Spinal cord (tissue), 10 donors: ENCODE results near the gene RPN1. TPM values are rescaled to one million over a fixed set of nuclear protein-coding genes. Genes with fewer than 3 reads are reported as not detected.

ENCODE experiments used
- DNase-seq, 6 donors: peaks; one replicate each; pipeline versions ENCODE4 v3.0.0 to v3.0.0-alpha.2; 2013 to 2015; ENCODE audit warnings: low spot score in 6 of 6, low read depth in 4 of 6
- H3K27ac ChIP-seq: one replicate; pipeline ENCODE4 v1.5.1; 2013; ENCODE audit warnings: low read depth, low read length, control low read depth
- H3K27me3 ChIP-seq: one replicate; pipeline ENCODE4 v1.6.1; 2013; ENCODE audit warnings: low read length; ENCODE audit not compliant: control insufficient read depth, insufficient read depth
- H3K36me3 ChIP-seq: one replicate; pipeline ENCODE4 v1.6.1; 2013; ENCODE audit warnings: low read length; ENCODE audit not compliant: control insufficient read depth, insufficient read depth
- H3K4me1 ChIP-seq: one replicate; pipeline ENCODE4 v1.6.1; 2013; ENCODE audit warnings: low read length; ENCODE audit not compliant: control insufficient read depth, insufficient read depth
- H3K4me3 ChIP-seq: one replicate; pipeline ENCODE4 v1.5.1; 2013; ENCODE audit warnings: low read depth, low read length, control low read depth
- H3K9me3 ChIP-seq: one replicate; pipeline ENCODE4 v1.6.1; 2013; ENCODE audit warnings: low read length; ENCODE audit not compliant: control insufficient read depth, insufficient read depth
- WGBS: methylation state at CpG from one replicate; pipeline ENCODE4 v1.1.5; 2013; ENCODE audit warnings: missing lambda C conversion rate; ENCODE audit not compliant: insufficient coverage; 5-methylcytosine and 5-hydroxymethylcytosine counted together
- polyA plus RNA-seq, 2 donors: library from polyadenylated mRNA; unstranded; fragments of 120-200 nt; gene quantifications; one replicate each; pipeline ENCODE4 v1.2.1, GENCODE V29; 2013; ENCODE audit not compliant: insufficient read length in 2 of 2
- total RNA-seq, 2 donors: library from RNA; depleted of rRNA in 1 of 2; stranded (reverse); fragments of 120-200 nt in 1 of 2; fragments of >200 nt in 1 of 2; gene quantifications; one replicate each; pipeline versions ENCODE4 v1.2.3 to v1.2.4, GENCODE V29; 2013 to 2014
- donor health status: healthy.

Gene RPN1
- total and polyA plus RNA-seq, 4 donors = 142 to 260 (median 198) TPM

DNA sequence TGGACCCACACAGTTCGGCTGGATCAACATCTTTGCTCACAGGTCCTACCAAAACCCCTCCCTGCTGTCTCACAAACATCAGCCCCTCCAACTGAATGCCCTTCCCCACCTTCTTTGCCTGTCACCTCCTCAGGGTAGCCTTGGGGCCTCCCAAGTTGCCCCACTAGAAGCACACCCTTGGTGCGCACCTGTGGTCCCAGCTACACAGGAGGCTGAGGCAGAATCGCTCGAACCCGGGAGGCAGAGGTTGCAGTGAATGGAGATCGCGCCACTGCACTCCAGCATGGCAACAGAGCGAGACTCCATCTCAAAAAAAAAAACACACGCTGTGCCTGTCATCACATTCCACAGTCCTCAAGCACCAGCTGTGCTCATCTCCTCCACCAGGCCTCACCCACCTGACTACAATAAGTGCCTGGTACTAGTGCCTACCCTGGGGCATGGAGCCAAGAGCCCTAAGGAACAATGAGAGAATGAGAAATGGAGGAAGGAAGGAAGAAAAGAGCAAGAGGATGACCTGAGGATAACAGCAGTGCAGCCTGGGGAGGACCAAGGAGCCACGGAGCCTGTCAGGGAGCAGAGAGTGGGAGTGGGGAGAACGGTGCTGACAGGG, 26.0 kb downstream of the RPN1 start:
- peaks cover 86% of the 10 kb centered on the region for H3K36me3 ChIP-seq
- H3K4me1 ChIP-seq = no peaks in the 10 kb centered on the region
- no peak overlapping the region for H3K4me3 ChIP-seq
- no peak for DNase-seq
- H3K27me3 ChIP-seq = no peaks in the 10 kb centered on the region
- 81% methylated on average over 10 of the region's 11 CpGs for WGBS
- no peaks in the 10 kb centered on the region for H3K9me3 ChIP-seq
- H3K27ac ChIP-seq = no peak overlapping the region

GRCh38 chr3:128623762-128624176, 26.8 kb downstream of the RPN1 start:
- Histone ChIP-seq H3K9me3 (no peaks in the 10 kb centered on the region), H3K36me3 (peaks cover 89% of the 10 kb centered on the region), H3K4me3 (no peak overlapping the region), H3K27ac (no peak overlapping the region), H3K4me1 (peaks cover 3% of the 10 kb centered on the region), H3K27me3 (no peaks in the 10 kb centered on the region)
- DNase-seq = no peak
- WGBS = 57% methylated on average over 1 of the region's 7 CpGs

DNA sequence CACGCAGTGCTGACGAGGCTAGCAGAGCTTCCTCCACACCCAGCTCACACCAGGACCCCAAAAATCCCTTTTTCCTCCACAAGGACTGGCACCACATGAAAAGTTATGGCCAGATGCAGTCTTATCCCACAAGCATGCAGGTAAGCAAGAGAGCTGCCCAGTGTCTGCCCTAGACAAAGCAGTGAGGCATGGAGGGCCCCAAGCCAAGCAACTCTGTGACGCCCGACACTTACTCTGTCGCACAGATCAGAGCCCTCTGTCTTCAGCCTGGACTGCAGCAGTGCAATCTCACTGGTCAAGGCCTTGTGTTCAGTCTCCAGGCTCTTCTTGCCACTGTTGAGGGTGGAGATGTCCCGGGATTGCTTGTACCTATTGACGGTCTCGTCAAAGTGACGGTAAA, 28.7 kb downstream of the RPN1 start:
- H3K9me3 ChIP-seq = no peaks in the 10 kb centered on the region
- no peaks in the 10 kb centered on the region for H3K27me3 ChIP-seq
- WGBS = 93% methylated on average over 9 of the region's 9 CpGs
- H3K27ac ChIP-seq = no peak overlapping the region
- no peak for DNase-seq
- peaks cover 17% of the 10 kb centered on the region for H3K4me1 ChIP-seq
- H3K4me3 ChIP-seq = no peak overlapping the region
- H3K36me3 ChIP-seq = peaks cover 78% of the 10 kb centered on the region

GRCh38 chr3:128621234-128621633, 29.4 kb downstream of the RPN1 start:
- WGBS = 92% methylated on average over 2 of the region's 6 CpGs
- no peak overlapping the region for H3K27ac ChIP-seq
- peaks cover 77% of the 10 kb centered on the region for H3K36me3 ChIP-seq

DNA sequence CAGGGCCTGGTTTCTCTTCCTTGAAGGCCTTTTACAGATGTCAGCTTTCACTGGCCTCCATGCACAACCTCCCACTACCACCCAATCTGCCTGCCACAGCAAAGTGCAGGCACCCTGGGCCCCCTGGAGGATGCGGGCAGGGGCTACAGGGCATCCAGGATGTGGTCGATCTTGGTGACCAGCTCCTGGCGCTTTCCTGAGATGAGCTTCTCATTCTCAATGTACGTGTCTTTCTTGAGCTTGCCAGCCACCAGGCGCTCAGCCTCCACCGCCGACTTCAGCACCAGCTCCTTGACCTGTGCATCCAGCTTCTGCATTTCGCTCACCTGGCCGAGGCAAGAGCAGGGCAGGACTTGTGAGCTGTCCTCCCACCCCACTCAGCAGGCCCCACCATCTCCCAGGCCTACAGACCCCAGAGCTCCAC, 30.3 kb downstream of the RPN1 start:
- Histone ChIP-seq H3K27me3 (no peaks in the 10 kb centered on the region), H3K36me3 (peaks cover 69% of the 10 kb centered on the region), H3K4me3 (no peak overlapping the region), H3K4me1 (peaks cover 19% of the 10 kb centered on the region), H3K27ac (no peak overlapping the region), H3K9me3 (no peaks in the 10 kb centered on the region)
- WGBS = 94% methylated on average over 9 of the region's 9 CpGs
- DNase-seq = no peak

More at GRCh38 chr3:128621234-128621633, 29.4 kb downstream of the RPN1 start:
- no peak for DNase-seq
- Histone ChIP-seq H3K4me3 (no peak overlapping the region), H3K9me3 (no peaks in the 10 kb centered on the region), H3K27me3 (no peaks in the 10 kb centered on the region), H3K4me1 (peaks cover 19% of the 10 kb centered on the region)

DNA sequence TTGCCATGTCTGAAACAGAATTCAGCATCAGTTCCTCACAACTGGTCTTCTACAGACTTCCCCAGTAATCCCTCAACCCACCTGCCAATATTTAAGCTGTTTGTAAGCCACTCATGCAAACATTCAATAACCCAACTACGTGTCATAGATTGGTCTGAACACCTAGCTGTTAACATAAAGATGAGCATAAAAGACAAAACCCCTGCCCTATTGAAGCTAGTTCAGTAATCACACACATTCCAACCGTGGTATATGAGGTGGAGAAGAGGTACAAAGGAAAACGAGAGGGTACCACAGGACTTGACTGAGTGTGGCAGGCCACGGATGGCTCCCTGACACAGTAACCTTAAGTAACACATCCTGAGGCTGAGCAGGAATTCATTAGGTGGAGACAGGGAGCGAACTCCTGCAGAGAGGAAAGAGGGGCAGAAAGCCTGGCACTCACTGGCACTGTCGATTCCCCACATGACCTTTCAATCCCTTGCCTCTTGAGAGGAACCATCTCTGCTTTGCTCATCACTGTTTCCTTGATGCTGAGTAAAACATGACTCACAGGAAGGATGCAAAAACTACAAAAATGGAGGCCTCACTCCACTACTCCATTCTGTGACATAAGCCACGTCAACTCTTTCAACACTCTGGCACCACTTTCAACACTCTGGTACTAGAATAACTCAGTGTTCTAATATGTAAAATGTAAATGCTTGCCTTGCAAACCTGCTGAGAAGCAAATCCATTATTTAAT, 31.3 kb downstream of the RPN1 start:
- H3K4me3 ChIP-seq = no peak overlapping the region
- no peak overlapping the region for H3K27ac ChIP-seq
- no peaks in the 10 kb centered on the region for H3K9me3 ChIP-seq
- H3K27me3 ChIP-seq = no peaks in the 10 kb centered on the region
- peaks cover 19% of the 10 kb centered on the region for H3K4me1 ChIP-seq
- 100% methylated on average over 3 of the region's 7 CpGs for WGBS
- no peak for DNase-seq
- peaks cover 60% of the 10 kb centered on the region for H3K36me3 ChIP-seq

DNA sequence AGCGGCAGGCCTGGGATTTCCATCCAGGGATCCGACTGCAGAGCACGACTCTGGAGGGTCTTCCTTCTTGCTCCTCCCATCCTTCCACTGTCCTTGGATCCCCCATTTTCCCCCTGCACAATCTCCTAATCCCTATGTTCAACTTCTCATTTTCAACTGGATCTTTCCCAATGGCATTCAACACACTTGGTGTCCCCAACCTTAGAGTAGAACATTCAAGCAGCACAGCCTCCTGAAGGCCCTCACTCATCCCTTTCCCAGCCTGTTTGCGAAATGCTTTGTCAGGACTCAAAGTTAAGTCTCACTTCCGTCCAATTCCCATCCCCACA, 32.3 kb downstream of the RPN1 start:
- 30% methylated on average over 5 of the region's 5 CpGs for WGBS
- no peaks in the 10 kb centered on the region for H3K9me3 ChIP-seq

DNA sequence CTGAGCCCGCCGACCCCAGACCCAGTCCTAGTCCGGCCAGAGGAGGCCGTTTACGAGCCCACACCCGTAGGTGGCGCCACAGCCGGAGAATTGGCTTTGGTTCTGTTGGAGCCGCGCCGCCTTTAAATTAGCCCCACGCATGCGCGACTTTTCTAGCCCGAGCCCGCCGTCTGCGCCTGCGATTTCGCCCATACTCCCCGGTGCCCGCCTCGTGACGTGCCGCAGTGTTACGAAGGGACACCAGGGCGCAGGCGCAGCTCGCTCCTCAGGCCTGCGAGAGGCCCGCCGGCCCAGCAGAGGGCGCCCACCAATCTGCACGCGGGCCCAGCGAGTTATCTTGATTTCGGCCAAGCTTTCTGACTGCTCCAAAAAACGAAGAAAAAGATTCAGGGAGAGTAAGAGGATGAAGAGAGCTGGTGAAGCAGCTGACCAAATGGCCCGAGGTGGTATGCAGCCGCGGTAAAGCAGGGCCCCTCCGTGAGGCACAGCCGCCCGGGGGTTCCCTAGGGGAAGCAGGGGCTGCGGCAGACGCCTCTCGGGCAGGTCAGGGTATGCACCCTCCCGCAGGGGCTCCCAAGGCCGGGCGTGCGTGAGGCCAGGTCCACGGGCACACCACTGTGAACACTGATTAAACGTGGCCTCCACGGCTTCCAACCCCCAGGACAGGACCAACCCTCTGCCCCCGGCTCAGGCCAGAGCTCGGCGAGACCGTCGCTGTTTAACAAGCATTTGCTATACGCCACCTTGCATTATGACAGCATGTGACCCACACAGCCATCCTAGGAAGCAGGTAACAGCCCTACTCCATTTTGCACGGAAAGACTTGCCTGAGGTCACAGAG, 32.8 kb downstream of the RPN1 start:
- no peaks in the 10 kb centered on the region for H3K27me3 ChIP-seq
- peak; percentile 90 to 99 (median 96) for DNase-seq
- H3K9me3 ChIP-seq = no peaks in the 10 kb centered on the region
- peak overlapping the region; percentile 78 for H3K27ac ChIP-seq
- peaks cover 19% of the 10 kb centered on the region for H3K4me1 ChIP-seq
- H3K36me3 ChIP-seq = peaks cover 57% of the 10 kb centered on the region
- peak overlapping the region; percentile 95 for H3K4me3 ChIP-seq
- under 1% methylated on average over 61 of the region's 61 CpGs for WGBS

More for the DNA sequence above, 32.3 kb downstream of the RPN1 start:
- Histone ChIP-seq H3K27ac (peak overlapping the region; percentile 78), H3K4me1 (peaks cover 19% of the 10 kb centered on the region), H3K27me3 (no peaks in the 10 kb centered on the region), H3K4me3 (peak overlapping the region; percentile 95), H3K36me3 (peaks cover 57% of the 10 kb centered on the region)
- no peak for DNase-seq

GRCh38 chr3:128617270-128617556, 33.4 kb downstream of the RPN1 start:
- no peak for DNase-seq
- Histone ChIP-seq H3K4me3 (peak overlapping the region; percentile 95), H3K27ac (peak overlapping the region; percentile 75), H3K36me3 (peaks cover 55% of the 10 kb centered on the region), H3K4me1 (peaks cover 19% of the 10 kb centered on the region), H3K27me3 (no peaks in the 10 kb centered on the region), H3K9me3 (no peaks in the 10 kb centered on the region)
- 68% methylated on average over 9 of the region's 9 CpGs for WGBS
